CD4-positive, alpha-beta T cell (primary cell): ENCODE measurements around the gene HSD17B7. TPM values are rescaled to one million over a fixed set of nuclear protein-coding genes. Genes with fewer than 3 reads are reported as not detected.

Experiments used
- ATAC-seq: fragments of 200-7000 bp; cut with Tn5 transposase; one replicate; pipeline ENCODE4 v1.10.0; 2022; ENCODE audit warnings: mild to moderate bottlenecking; ENCODE audit not compliant: poor library complexity
- CTCF ChIA-PET: fragments of 350-600 bp; sonication (Branson Sonifier 250); formaldehyde crosslinking; loops from one replicate; lab custom pipeline; 2021; ENCODE audit warnings: antibody characterized with exemption, inconsistent platforms; lab: Charles Lee
- POLR2A ChIA-PET: fragments of 350-600 bp; sonication (Branson Sonifier 250); formaldehyde crosslinking; loops from one replicate; lab custom pipeline; 2021; ENCODE audit warnings: antibody characterized with exemption, inconsistent platforms; lab: Charles Lee
- DNase-seq, 14 experiments: peaks; one replicate each; pipeline ENCODE4 v3.0.0-alpha.2; 2013 to 2020; ENCODE audit warnings: mixed read lengths in 2 of 14
- H3K27ac ChIP-seq, 2 donors: one replicate each; pipeline versions ENCODE4 v1.5.1 to v1.7.0; 2013; ENCODE audit warnings: low read length in 2 of 2, low read depth in 1 of 2, mild to moderate bottlenecking in 1 of 2
- H3K27me3 ChIP-seq, 2 experiments: 1 replicate in 1 of 2; 2 replicates in 1 of 2; pipeline versions ENCODE4 v1.6.1 to v1.7.0; 2013; ENCODE audit warnings: low read length in 2 of 2, control low read depth in 1 of 2, mild to moderate bottlenecking in 1 of 2, moderate library complexity in 1 of 2; ENCODE audit not compliant: insufficient read depth in 2 of 2, control insufficient read depth in 1 of 2
- H3K36me3 ChIP-seq: one replicate; pipeline ENCODE4 v1.6.1; 2013; ENCODE audit warnings: low read length, control low read depth; ENCODE audit not compliant: insufficient read depth
- H3K4me1 ChIP-seq: one replicate; pipeline ENCODE4 v1.6.1; 2013; ENCODE audit warnings: low read length, control low read depth; ENCODE audit not compliant: insufficient read depth
- H3K4me3 ChIP-seq: one replicate; pipeline ENCODE4 v1.5.1; 2013; ENCODE audit warnings: mild to moderate bottlenecking, low read length, moderate library complexity
- H3K9me3 ChIP-seq, 2 experiments: 1 replicate in 1 of 2; 2 replicates in 1 of 2; pipeline versions ENCODE4 v1.6.1 to v1.7.0; 2013; ENCODE audit warnings: low read length in 2 of 2, mild to moderate bottlenecking in 2 of 2, control low read depth in 1 of 2, moderate library complexity in 1 of 2; ENCODE audit not compliant: control insufficient read depth in 1 of 2, insufficient read depth in 1 of 2
- H3K27ac Mint-ChIP-seq: one replicate; pipeline ENCODE4 v1.8.0; 2020; ENCODE audit warnings: mixed read lengths
- H3K27me3 Mint-ChIP-seq: one replicate; pipeline ENCODE4 v1.8.0; 2021; ENCODE audit warnings: mixed read lengths
- H3K36me3 Mint-ChIP-seq: one replicate; pipeline ENCODE4 v1.8.0; 2021; ENCODE audit warnings: low read depth, mixed read lengths
- H3K4me1 Mint-ChIP-seq: one replicate; pipeline ENCODE4 v1.8.0; 2021; ENCODE audit warnings: low read depth, mixed read lengths
- H3K4me3 Mint-ChIP-seq: one replicate; pipeline ENCODE4 v1.8.0; 2020; ENCODE audit warnings: mild to moderate bottlenecking, mixed read lengths
- H3K9me3 Mint-ChIP-seq: one replicate; pipeline ENCODE4 v1.8.0; 2020; ENCODE audit warnings: mixed read lengths
- intact Hi-C, 2 experiments: fragments of 100-400 bp; cut with DNase I in 1 of 2; cut with micrococcal nuclease in 1 of 2; formaldehyde crosslinking; loops; one replicate each; pipeline versions ENCODE4 v1.15.1 to v1.9.0; 2023 to 2025; cut with DNase I, micrococcal nuclease
- total RNA-seq, 174 experiments: library from RNA in 2 of 174; stranded (reverse) in 2 of 174; gene quantifications; one replicate each; pipeline ENCODE4 v1.2.3 and lab custom pipeline; 2021 to 2026
- TF ChIP-seq, protein P1 (sequence below): fragments of 200-600 bp; IDR thresholded peaks from one replicate; pipeline ENCODE4 v1.8.0; 2022; ENCODE audit warnings: antibody characterized with exemption, mild to moderate bottlenecking

Gene HSD17B7
- total RNA-seq, 2 experiments from 2014 or later: 16.5 to 17.5 TPM

DNA sequence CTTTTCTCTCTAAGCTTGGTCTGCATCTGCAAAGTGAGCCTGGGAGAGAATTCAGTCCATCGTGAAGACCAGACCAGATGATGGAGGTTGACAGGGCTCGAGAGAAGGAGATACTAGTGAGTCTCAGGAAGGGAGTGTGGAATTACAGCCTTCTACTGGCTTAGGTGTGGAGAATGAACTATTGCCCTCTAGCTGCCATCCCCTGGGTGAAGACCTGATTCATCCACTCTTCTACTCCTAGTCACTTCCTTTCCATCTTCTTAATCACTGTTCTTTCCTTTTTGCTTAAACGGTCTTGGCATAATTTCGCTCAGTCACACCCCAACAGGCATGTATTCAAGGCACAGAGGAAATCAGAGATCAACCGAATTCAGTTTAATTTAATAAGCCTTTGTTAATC is 34.0 kb upstream of the HSD17B7 start:
- no peak for ATAC-seq
- no peak overlapping the region for H3K27ac Mint-ChIP-seq
- no peaks in the 10 kb centered on the region for H3K36me3 Mint-ChIP-seq
- H3K4me3 Mint-ChIP-seq: no peak overlapping the region
- no peaks in the 10 kb centered on the region for H3K9me3 ChIP-seq
- ChIA-PET POLR2A (no interaction called here), CTCF (no interaction called here)
- intact Hi-C loops: no loop called here
- H3K27me3 Mint-ChIP-seq: no peaks in the 10 kb centered on the region
- H3K9me3 Mint-ChIP-seq: no peaks in the 10 kb centered on the region
- H3K36me3 ChIP-seq: no peaks in the 10 kb centered on the region
- TF ChIP-seq, protein P1, sequence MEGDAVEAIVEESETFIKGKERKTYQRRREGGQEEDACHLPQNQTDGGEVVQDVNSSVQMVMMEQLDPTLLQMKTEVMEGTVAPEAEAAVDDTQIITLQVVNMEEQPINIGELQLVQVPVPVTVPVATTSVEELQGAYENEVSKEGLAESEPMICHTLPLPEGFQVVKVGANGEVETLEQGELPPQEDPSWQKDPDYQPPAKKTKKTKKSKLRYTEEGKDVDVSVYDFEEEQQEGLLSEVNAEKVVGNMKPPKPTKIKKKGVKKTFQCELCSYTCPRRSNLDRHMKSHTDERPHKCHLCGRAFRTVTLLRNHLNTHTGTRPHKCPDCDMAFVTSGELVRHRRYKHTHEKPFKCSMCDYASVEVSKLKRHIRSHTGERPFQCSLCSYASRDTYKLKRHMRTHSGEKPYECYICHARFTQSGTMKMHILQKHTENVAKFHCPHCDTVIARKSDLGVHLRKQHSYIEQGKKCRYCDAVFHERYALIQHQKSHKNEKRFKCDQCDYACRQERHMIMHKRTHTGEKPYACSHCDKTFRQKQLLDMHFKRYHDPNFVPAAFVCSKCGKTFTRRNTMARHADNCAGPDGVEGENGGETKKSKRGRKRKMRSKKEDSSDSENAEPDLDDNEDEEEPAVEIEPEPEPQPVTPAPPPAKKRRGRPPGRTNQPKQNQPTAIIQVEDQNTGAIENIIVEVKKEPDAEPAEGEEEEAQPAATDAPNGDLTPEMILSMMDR: no peak
- H3K4me3 ChIP-seq: no peak overlapping the region
- no peaks in the 10 kb centered on the region for H3K27me3 ChIP-seq
- no peaks in the 10 kb centered on the region for H3K4me1 ChIP-seq
- H3K27ac ChIP-seq: no peak overlapping the region
- no peak for DNase-seq
- no peaks in the 10 kb centered on the region for H3K4me1 Mint-ChIP-seq

DNA sequence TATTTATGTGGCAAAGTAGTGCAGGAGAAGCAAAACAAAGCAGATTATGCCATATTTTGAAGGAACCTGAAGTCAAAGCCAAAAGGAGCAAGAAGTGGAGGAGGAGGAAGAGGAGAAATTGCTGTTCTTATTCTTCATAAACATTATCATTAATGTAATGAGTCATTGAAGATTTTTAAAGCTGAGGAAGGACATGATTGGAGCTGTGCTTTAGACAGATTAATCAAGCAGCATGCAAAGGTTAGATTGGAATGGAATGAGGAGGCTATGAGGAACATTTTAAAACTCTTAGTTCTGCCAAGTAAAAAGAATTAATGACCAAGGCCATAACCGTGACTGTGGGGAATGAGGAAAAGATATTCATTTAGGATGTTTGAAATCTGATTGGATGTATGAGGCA is 33.0 kb upstream of the HSD17B7 start:
- Histone ChIP-seq H3K9me3 (no peaks in the 10 kb centered on the region), H3K27me3 (no peaks in the 10 kb centered on the region), H3K4me3 (no peak overlapping the region), H3K36me3 (no peaks in the 10 kb centered on the region), H3K4me1 (no peaks in the 10 kb centered on the region), H3K27ac (no peak overlapping the region)
- no peaks in the 10 kb centered on the region for H3K36me3 Mint-ChIP-seq
- ChIA-PET CTCF (no interaction called here), POLR2A (no interaction called here)
- TF ChIP-seq, protein P1: no peak
- H3K4me1 Mint-ChIP-seq: no peaks in the 10 kb centered on the region
- no peak overlapping the region for H3K27ac Mint-ChIP-seq
- intact Hi-C loops: no loop called here
- no peaks in the 10 kb centered on the region for H3K27me3 Mint-ChIP-seq
- no peaks in the 10 kb centered on the region for H3K9me3 Mint-ChIP-seq
- DNase-seq (no peak), ATAC-seq (no peak)
- no peak overlapping the region for H3K4me3 Mint-ChIP-seq

DNA sequence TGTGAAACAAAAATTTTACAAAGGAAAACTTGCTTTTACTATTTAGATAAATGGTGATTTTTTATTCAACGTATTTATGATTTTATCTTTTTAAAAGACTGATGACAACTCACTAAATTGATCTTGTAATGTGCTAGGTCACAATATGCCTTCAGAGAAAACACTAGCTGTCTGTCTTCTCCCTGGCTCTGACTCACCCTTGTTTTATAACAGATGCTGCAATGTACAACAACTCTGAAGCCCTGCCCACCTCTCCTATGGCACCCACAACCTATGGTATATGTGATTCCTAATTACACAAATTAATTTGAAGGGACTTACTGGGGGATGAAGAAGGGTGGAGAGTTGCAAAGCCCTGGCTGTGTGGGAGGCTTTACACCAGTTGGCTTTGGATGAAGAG is 24.7 kb upstream of the HSD17B7 start:
- H3K36me3 Mint-ChIP-seq: no peaks in the 10 kb centered on the region
- H3K27me3 Mint-ChIP-seq: peaks cover 6% of the 10 kb centered on the region
- H3K4me3 Mint-ChIP-seq: no peak overlapping the region
- no peak overlapping the region for H3K27ac Mint-ChIP-seq
- CTCF ChIA-PET: no interaction called here
- Histone ChIP-seq H3K4me3 (no peak overlapping the region), H3K4me1 (no peaks in the 10 kb centered on the region), H3K36me3 (no peaks in the 10 kb centered on the region), H3K27ac (no peak overlapping the region), H3K27me3 (no peaks in the 10 kb centered on the region), H3K9me3 (no peaks in the 10 kb centered on the region)
- no peak for DNase-seq
- no peaks in the 10 kb centered on the region for H3K4me1 Mint-ChIP-seq
- no peaks in the 10 kb centered on the region for H3K9me3 Mint-ChIP-seq
- ATAC-seq: no peak
- POLR2A ChIA-PET: no interaction called here
- TF ChIP-seq, protein P1: no peak
- intact Hi-C loops: no loop called here
